Transverse colon (tissue), 4 donors: ENCODE measurements around the gene NID1. TPM values are rescaled to one million over a fixed set of nuclear protein-coding genes. Genes with fewer than 3 reads are reported as not detected.

Source experiments
- DNase-seq: peaks from one replicate; pipeline ENCODE4 v3.0.0-alpha.2; 2019
- H3K27ac ChIP-seq, 4 donors: fragments of 200-600 bp; sonication (generic); 2 replicates each; pipeline ENCODE4 v1.5.1; 2016 to 2018; ENCODE audit warnings: inconsistent platforms in 4 of 4
- H3K27me3 ChIP-seq: fragments of 200-600 bp; sonication (generic); 2 replicates; pipeline ENCODE4 v1.5.1; 2017; ENCODE audit warnings: inconsistent platforms
- H3K36me3 ChIP-seq, 4 donors: fragments of 200-600 bp; sonication (generic); 2 replicates each; pipeline ENCODE4 v1.5.1; 2017 to 2019; ENCODE audit warnings: inconsistent platforms in 4 of 4
- H3K4me1 ChIP-seq, 4 donors: fragments of 200-600 bp; sonication (generic); 2 replicates each; pipeline ENCODE4 v1.5.1; 2017 to 2020; ENCODE audit warnings: inconsistent platforms in 4 of 4
- H3K4me3 ChIP-seq, 4 donors: fragments of 200-600 bp; sonication (generic); 1 replicate in 1 of 4; 2 replicates in 3 of 4; pipeline versions ENCODE4 v1.5.1 to v1.6.1; 2017 to 2019; ENCODE audit warnings: inconsistent platforms in 4 of 4
- H3K9me3 ChIP-seq, 2 donors: fragments of 200-600 bp; sonication (generic); 2 replicates each; pipeline ENCODE4 v1.5.1; 2017 to 2019; ENCODE audit warnings: inconsistent platforms in 2 of 2
- EP300 ChIP-seq: sonication (generic); formaldehyde crosslinking; IDR thresholded peaks from one replicate; pipeline ENCODE4 v1.6.1; 2017; ENCODE audit warnings: antibody characterized with exemption, low read depth
- POLR2A ChIP-seq: fragments of 450-650 bp; IDR thresholded peaks from one replicate; pipeline ENCODE4 v1.6.1; 2016; ENCODE audit warnings: antibody characterized with exemption, mild to moderate bottlenecking, moderate library complexity
- POLR2AphosphoS5 ChIP-seq, 3 donors: sonication (generic); formaldehyde crosslinking; IDR thresholded peaks; one replicate each; pipeline ENCODE4 v1.6.1; 2016; ENCODE audit warnings: antibody characterized with exemption in 3 of 3
- WGBS, 2 donors: methylation state at CpG; one replicate each; pipeline ENCODE4 v1.1.5; 2018; ENCODE audit warnings: low coverage in 1 of 2; 5-methylcytosine and 5-hydroxymethylcytosine counted together
- in situ Hi-C, 4 donors: fragments of 200-750 bp; cut with MboI; loops; one replicate each; pipeline versions ENCODE4 v1.15.0 to v1.15.1; 2017; ENCODE audit warnings: low sequenced_read_pairs in 3 of 4, low pct_ligation_motif_present in 1 of 4, low pct_unique_long_range_greater_than_20kb in 1 of 4
- intact Hi-C: fragments of 100-400 bp; cut with DNase I; formaldehyde crosslinking; loops from one replicate; pipeline ENCODE4 v1.15.1; 2023; ENCODE audit warnings: low total_unique reads
- total RNA-seq, 4 donors: library from RNA; depleted of rRNA; stranded (reverse); fragments of >200 nt; gene quantifications; one replicate each; pipeline ENCODE4 v1.1.0, GENCODE V29; 2016
- TF ChIP-seq, protein P1 (sequence below), 5 experiments: fragments of 200-600 bp in 3 of 5; fragments of 450-650 bp in 2 of 5; sonication (generic) in 3 of 5; IDR thresholded peaks; 1 replicate in 2 of 5; 2 replicates in 3 of 5; pipeline ENCODE4 v1.5.1; 2016 to 2017; ENCODE audit warnings: antibody characterized with exemption in 5 of 5, inconsistent platforms in 3 of 5, mild to moderate bottlenecking in 2 of 5, moderate library complexity in 1 of 5

Gene NID1
- total RNA-seq, 4 donors from 2014 or later, result 42.7 to 133 (median 63.5) TPM

- no peak for DNase-seq
- TF ChIP-seq EP300, result no peak
- TF ChIP-seq POLR2A, result no peak
- TF ChIP-seq, protein P1, sequence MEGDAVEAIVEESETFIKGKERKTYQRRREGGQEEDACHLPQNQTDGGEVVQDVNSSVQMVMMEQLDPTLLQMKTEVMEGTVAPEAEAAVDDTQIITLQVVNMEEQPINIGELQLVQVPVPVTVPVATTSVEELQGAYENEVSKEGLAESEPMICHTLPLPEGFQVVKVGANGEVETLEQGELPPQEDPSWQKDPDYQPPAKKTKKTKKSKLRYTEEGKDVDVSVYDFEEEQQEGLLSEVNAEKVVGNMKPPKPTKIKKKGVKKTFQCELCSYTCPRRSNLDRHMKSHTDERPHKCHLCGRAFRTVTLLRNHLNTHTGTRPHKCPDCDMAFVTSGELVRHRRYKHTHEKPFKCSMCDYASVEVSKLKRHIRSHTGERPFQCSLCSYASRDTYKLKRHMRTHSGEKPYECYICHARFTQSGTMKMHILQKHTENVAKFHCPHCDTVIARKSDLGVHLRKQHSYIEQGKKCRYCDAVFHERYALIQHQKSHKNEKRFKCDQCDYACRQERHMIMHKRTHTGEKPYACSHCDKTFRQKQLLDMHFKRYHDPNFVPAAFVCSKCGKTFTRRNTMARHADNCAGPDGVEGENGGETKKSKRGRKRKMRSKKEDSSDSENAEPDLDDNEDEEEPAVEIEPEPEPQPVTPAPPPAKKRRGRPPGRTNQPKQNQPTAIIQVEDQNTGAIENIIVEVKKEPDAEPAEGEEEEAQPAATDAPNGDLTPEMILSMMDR (IDR thresholded peaks at IDR 0.05), result no peak
- TF ChIP-seq POLR2AphosphoS5 (IDR thresholded peaks at IDR 0.05), result no peak
- in situ Hi-C loops, result no loop called here
- no peaks in the 10 kb centered on the region for H3K9me3 ChIP-seq
- no peak overlapping the region for H3K4me3 ChIP-seq
- no peaks in the 10 kb centered on the region for H3K36me3 ChIP-seq
- no peak overlapping the region for H3K27ac ChIP-seq
- intact Hi-C loops, result no loop called here
- H3K27me3 ChIP-seq, result no peaks in the 10 kb centered on the region
- 73 to 83% methylated on average over 9 to 12 of the region's 12 CpGs for WGBS, 2 donors
- no peaks in the 10 kb centered on the region for H3K4me1 ChIP-seq
Observed at GRCh38 chr1:236089046-236089773, 24.3 kb upstream of the NID1 start.

GRCh38 chr1:236086537-236086936 is 21.6 kb upstream of the NID1 start:
- Histone ChIP-seq H3K36me3 (no peaks in the 10 kb centered on the region), H3K4me1 (peaks cover 0 to 5% (median 0%) of the 10 kb centered on the region in 4 donors), H3K27me3 (no peaks in the 10 kb centered on the region), H3K4me3 (no peak overlapping the region), H3K27ac (no peak overlapping the region), H3K9me3 (no peaks in the 10 kb centered on the region)
- in situ Hi-C loops (no loop called here), intact Hi-C loops (no loop called here)
- no peak for TF ChIP-seq POLR2A
- TF ChIP-seq, protein P1 (IDR thresholded peaks at IDR 0.05), result no peak
- TF ChIP-seq EP300, result no peak
- no peak for TF ChIP-seq POLR2AphosphoS5 (IDR thresholded peaks at IDR 0.05)
- WGBS, 2 donors, result 79% methylated on average over 7 of the region's 7 CpGs; no CpG with 5 or more reads in 1 of the 2 donors
- no peak for DNase-seq

DNA sequence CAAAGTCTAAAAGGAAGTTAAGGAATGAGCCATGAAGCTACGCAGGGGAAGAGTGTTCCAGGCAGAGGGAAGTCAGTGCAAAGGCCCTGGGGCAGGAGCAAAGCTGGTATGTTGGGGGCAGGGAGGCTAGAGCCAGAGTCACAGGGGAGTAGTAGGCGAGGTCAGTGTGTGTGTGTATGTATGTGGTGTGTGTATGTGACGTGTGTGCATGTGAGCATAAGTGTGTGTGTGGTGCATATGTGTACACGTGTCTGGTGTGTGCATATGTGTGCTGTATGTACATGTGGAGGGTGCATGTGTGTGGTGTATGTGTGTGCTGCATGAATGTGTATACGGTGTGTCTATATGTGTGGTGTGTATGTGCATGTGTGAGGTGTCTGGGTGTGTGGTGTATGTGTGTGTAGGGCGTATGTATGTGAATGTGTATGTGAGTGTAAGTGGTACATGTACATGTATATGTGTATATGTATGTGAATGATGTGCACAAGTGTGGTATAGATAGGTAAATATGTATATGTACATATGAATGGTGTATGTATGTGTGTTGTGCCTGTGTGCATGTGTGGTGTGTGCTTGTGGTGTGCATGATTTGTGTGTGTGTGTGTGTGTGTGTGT is 20.8 kb upstream of the NID1 start:
- in situ Hi-C loops (no loop called here), intact Hi-C loops (no loop called here)
- no peak for DNase-seq
- Histone ChIP-seq H3K36me3 (no peaks in the 10 kb centered on the region), H3K4me1 (peaks cover 0 to 5% (median 0%) of the 10 kb centered on the region in 4 donors), H3K4me3 (no peak overlapping the region), H3K27ac (no peak overlapping the region), H3K9me3 (no peaks in the 10 kb centered on the region), H3K27me3 (no peaks in the 10 kb centered on the region)
- 81 to 89% methylated on average over 6 of the region's 6 CpGs for WGBS, 2 donors
- no peak for TF ChIP-seq EP300

GRCh38 chr1:236084386-236084730 is 19.5 kb upstream of the NID1 start:
- no peak overlapping the region for H3K27ac ChIP-seq
- WGBS, 2 donors, result 87% methylated on average over 3 of the region's 3 CpGs
- H3K36me3 ChIP-seq, result no peaks in the 10 kb centered on the region
- H3K4me1 ChIP-seq, result peaks cover 0 to 5% (median 0%) of the 10 kb centered on the region in 4 donors
- H3K27me3 ChIP-seq, result no peaks in the 10 kb centered on the region
- intact Hi-C loops (no loop called here), in situ Hi-C loops (no loop called here)
- TF ChIP-seq, protein P1 (IDR thresholded peaks at IDR 0.05), result no peak
- TF ChIP-seq EP300 (no peak), POLR2A (no peak), POLR2AphosphoS5 (IDR thresholded peaks at IDR 0.05) (no peak)
- H3K4me3 ChIP-seq, result no peak overlapping the region
- H3K9me3 ChIP-seq, result no peaks in the 10 kb centered on the region
- DNase-seq, result no peak
